HepG2 (cell line): ENCODE measurements around the gene UGT1A7. TPM values are rescaled to one million over a fixed set of nuclear protein-coding genes. Genes with fewer than 3 reads are reported as not detected.

ENCODE experiments used
- ARNT2 ChIP-seq: sonication (generic); formaldehyde crosslinking; IDR thresholded peaks from 2 replicates; pipeline ENCODE4 v1.8.0; 2022; ENCODE audit warnings: mild to moderate bottlenecking, low read depth, missing genetic modification reagents, moderate library complexity
- ATF7-NPFF ChIP-seq: sonication (generic); formaldehyde crosslinking; IDR thresholded peaks from 2 replicates; pipeline ENCODE4 v1.8.1; 2023; ENCODE audit warnings: mild to moderate bottlenecking, low read depth, missing genetic modification reagents, moderate library complexity
- CBFB ChIP-seq: sonication (generic); formaldehyde crosslinking; IDR thresholded peaks from 2 replicates; pipeline ENCODE4 v1.4.0; 2020; ENCODE audit warnings: missing genetic modification reagents
- CBX5 ChIP-seq: sonication (generic); formaldehyde crosslinking; IDR thresholded peaks from 2 replicates; pipeline ENCODE4 v1.4.0; 2020; ENCODE audit warnings: missing genetic modification reagents, borderline replicate concordance
- CREM ChIP-seq, 2 experiments: sonication (generic) in 1 of 2; formaldehyde crosslinking in 1 of 2; IDR thresholded peaks; 2 replicates each; pipeline versions ENCODE4 v1.4.0 to v1.6.1; 2016 to 2020; ENCODE audit warnings: antibody characterized with exemption in 1 of 2, mild to moderate bottlenecking in 1 of 2, missing genetic modification reagents in 1 of 2
- FLYWCH1 ChIP-seq: sonication (generic); formaldehyde crosslinking; IDR thresholded peaks from 2 replicates; pipeline ENCODE4 v1.8.1; 2023; ENCODE audit warnings: mild to moderate bottlenecking, missing genetic modification reagents
- GFI1 ChIP-seq: sonication (generic); formaldehyde crosslinking; IDR thresholded peaks from 2 replicates; pipeline ENCODE4 v1.5.0; 2020; ENCODE audit warnings: missing genetic modification reagents, mild to moderate bottlenecking, borderline replicate concordance
- HMGA1 ChIP-seq: sonication (generic); formaldehyde crosslinking; conservative IDR thresholded peaks from 2 replicates; pipeline ENCODE4 v1.4.0; 2020; ENCODE audit warnings: missing genetic modification reagents
- HNF4G ChIP-seq, 2 experiments: sonication (generic) in 1 of 2; formaldehyde crosslinking in 1 of 2; IDR thresholded peaks; 2 replicates each; pipeline versions ENCODE4 v1.4.0 to v1.6.1; 2011 to 2020; ENCODE audit warnings: borderline replicate concordance in 2 of 2, low read depth in 2 of 2, mild to moderate bottlenecking in 2 of 2, low read length in 1 of 2, missing genetic modification reagents in 1 of 2, moderate library complexity in 1 of 2
- HOXA5 ChIP-seq: sonication (generic); formaldehyde crosslinking; IDR thresholded peaks from 2 replicates; pipeline ENCODE4 v1.4.0; 2020; ENCODE audit warnings: missing genetic modification reagents
- KDM4B ChIP-seq: sonication (generic); formaldehyde crosslinking; IDR thresholded peaks from 2 replicates; pipeline ENCODE4 v1.4.0; 2020; ENCODE audit warnings: missing genetic modification reagents
- KDM6A ChIP-seq: IDR thresholded peaks from 2 replicates; pipeline ENCODE4 v1.6.1; 2016; ENCODE audit warnings: low read depth
- KLF12 ChIP-seq: sonication (generic); formaldehyde crosslinking; IDR thresholded peaks from 2 replicates; pipeline ENCODE4 v1.4.0; 2020; ENCODE audit warnings: missing genetic modification reagents, borderline replicate concordance
- NFKBIZ ChIP-seq: IDR thresholded peaks from 2 replicates; pipeline ENCODE4 v1.6.1; 2018; ENCODE audit warnings: missing genetic modification reagents, missing compliant biosample characterization
- NR3C1 ChIP-seq: sonication (generic); formaldehyde crosslinking; IDR thresholded peaks from 2 replicates; pipeline ENCODE4 v1.4.0; 2020; ENCODE audit warnings: missing genetic modification reagents
- SATB2 ChIP-seq: sonication (generic); formaldehyde crosslinking; IDR thresholded peaks from 2 replicates; pipeline ENCODE4 v1.5.0; 2020; ENCODE audit warnings: missing genetic modification reagents
- TEAD3 ChIP-seq: optimal IDR thresholded peaks from 2 replicates; pipeline ENCODE3; 2016; ENCODE audit warnings: borderline replicate concordance
- ZNF124 ChIP-seq: sonication (generic); formaldehyde crosslinking; IDR thresholded peaks from 2 replicates; pipeline ENCODE4 v1.4.0; 2020; ENCODE audit warnings: missing genetic modification reagents
- ZNF232 ChIP-seq: sonication (generic); formaldehyde crosslinking; IDR thresholded peaks from 2 replicates; pipeline ENCODE4 v1.4.0; 2020; ENCODE audit warnings: missing genetic modification reagents, borderline replicate concordance
- ZNF296 ChIP-seq: sonication (generic); formaldehyde crosslinking; conservative IDR thresholded peaks from 2 replicates; pipeline ENCODE4 v1.5.0; 2020; ENCODE audit warnings: mild to moderate bottlenecking, missing genetic modification reagents
- ZNF563 ChIP-seq: sonication (generic); formaldehyde crosslinking; IDR thresholded peaks from 2 replicates; pipeline ENCODE4 v1.8.0; 2022; ENCODE audit warnings: mild to moderate bottlenecking, moderate library complexity, missing genetic modification reagents
- ZNF564 ChIP-seq: sonication (generic); formaldehyde crosslinking; IDR thresholded peaks from 2 replicates; pipeline ENCODE4 v1.8.1; 2023; ENCODE audit warnings: mild to moderate bottlenecking, missing genetic modification reagents
- ZNF720 ChIP-seq: sonication (generic); formaldehyde crosslinking; IDR thresholded peaks from 2 replicates; pipeline ENCODE4 v1.4.0; 2020; ENCODE audit warnings: missing genetic modification reagents
- polyA plus RNA-seq, 8 experiments: library from polyadenylated mRNA; depleted of rRNA in 3 of 8; stranded (reverse) in 7 of 8; unstranded in 1 of 8; fragments of >200 nt; fragmentation: Illumina TruSeq in 4 of 8; extraction: Trizol in 4 of 8; gene quantifications; 2 replicates each; pipeline versions ENCODE4 v1.2.1 to v1.2.3, GENCODE V29; 2011 to 2016; ENCODE audit warnings: low read depth in 4 of 8, missing spikeins in 1 of 8, mixed read lengths in 1 of 8; ENCODE audit not compliant: insufficient read depth in 1 of 8
- total RNA-seq, 5 experiments: library from RNA; depleted of rRNA; stranded (reverse); fragments of >200 nt; fragmentation: Illumina TruSeq; extraction: Trizol; gene quantifications; 2 replicates each; pipeline ENCODE4 v1.2.3, GENCODE V29; 2016; ENCODE audit warnings: low read depth in 1 of 5
- TF ChIP-seq, protein P1 (sequence below): sonication (generic); formaldehyde crosslinking; IDR thresholded peaks from 2 replicates; pipeline ENCODE4 v1.4.0; 2020; ENCODE audit warnings: missing genetic modification reagents, borderline replicate concordance
- TF ChIP-seq, protein P2 (sequence below): sonication (generic); formaldehyde crosslinking; IDR thresholded peaks from 2 replicates; pipeline ENCODE4 v1.5.0; 2020; ENCODE audit warnings: missing genetic modification reagents

Gene UGT1A7
- total and polyA plus RNA-seq, 2 of the 13 experiments (the other 11 are each of a cell fraction or from before 2014, with no cell fraction given): not detected

DNA sequence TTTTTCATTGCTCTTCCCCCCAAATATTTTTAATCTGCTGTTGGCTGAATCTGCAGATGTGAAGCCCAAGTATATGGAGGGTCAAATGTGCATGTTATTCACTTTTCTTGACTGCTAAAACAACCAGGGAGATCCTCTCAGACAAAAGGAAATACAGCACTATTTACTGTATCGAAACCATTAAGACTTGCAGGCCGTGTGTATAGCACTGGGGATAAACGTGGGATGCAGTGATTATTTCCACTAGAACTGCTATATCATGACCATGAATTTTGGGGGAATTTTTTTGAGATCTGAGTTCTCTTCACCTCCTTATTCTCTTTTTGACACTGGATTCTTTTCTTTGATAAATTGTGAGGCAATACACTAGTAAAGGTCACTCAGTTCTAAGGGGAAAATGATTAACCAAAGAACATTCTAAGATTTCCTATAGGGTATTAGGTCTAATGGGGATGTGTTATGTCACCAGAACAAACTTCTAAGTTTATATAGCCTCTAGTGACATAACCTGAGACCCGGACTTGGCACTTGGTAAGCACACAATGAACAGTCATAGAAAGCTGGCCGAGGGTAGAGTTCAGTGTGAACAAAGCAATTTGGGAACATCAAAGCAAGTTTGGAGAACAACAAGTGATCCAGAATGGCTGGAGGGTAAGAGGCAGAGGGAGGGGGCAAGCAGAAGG lies 63.5 kb downstream of the UGT1A7 start (continued):
- TF ChIP-seq, protein P1, sequence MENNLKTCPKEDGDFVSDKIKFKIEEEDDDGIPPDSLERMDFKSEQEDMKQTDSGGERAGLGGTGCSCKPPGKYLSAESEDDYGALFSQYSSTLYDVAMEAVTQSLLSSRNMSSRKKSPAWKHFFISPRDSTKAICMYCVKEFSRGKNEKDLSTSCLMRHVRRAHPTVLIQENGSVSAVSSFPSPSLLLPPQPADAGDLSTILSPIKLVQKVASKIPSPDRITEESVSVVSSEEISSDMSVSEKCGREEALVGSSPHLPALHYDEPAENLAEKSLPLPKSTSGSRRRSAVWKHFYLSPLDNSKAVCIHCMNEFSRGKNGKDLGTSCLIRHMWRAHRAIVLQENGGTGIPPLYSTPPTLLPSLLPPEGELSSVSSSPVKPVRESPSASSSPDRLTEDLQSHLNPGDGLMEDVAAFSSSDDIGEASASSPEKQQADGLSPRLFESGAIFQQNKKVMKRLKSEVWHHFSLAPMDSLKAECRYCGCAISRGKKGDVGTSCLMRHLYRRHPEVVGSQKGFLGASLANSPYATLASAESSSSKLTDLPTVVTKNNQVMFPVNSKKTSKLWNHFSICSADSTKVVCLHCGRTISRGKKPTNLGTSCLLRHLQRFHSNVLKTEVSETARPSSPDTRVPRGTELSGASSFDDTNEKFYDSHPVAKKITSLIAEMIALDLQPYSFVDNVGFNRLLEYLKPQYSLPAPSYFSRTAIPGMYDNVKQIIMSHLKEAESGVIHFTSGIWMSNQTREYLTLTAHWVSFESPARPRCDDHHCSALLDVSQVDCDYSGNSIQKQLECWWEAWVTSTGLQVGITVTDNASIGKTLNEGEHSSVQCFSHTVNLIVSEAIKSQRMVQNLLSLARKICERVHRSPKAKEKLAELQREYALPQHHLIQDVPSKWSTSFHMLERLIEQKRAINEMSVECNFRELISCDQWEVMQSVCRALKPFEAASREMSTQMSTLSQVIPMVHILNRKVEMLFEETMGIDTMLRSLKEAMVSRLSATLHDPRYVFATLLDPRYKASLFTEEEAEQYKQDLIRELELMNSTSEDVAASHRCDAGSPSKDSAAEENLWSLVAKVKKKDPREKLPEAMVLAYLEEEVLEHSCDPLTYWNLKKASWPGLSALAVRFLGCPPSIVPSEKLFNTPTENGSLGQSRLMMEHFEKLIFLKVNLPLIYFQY (CRISPR knock-in tag): peak; percentile 83; the same call in 1 of the 2 replicates
- TF ChIP-seq ARNT2 (CRISPR knock-in tag) (peak; percentile 74; the same call in 1 of the 2 replicates), NFKBIZ (peak; percentile 91), KLF12 (CRISPR knock-in tag) (no peak), GFI1 (CRISPR knock-in tag) (peak; percentile 95), CREM (IDR thresholded peaks at IDR 0.05) (peak; percentile 98), CREM (CRISPR knock-in tag; IDR thresholded peaks at IDR 0.05) (no peak), HOXA5 (CRISPR knock-in tag) (peak; percentile 93), SATB2 (CRISPR knock-in tag) (peak; percentile 83; the same call in 1 of the 2 replicates), KDM6A (peak; percentile 93), ZNF296 (CRISPR knock-in tag) (no peak), CBFB (CRISPR knock-in tag) (0 out of 2 replicates have a peak, but pooled peaks have one; percentile 80), ZNF720 (CRISPR knock-in tag) (no peak), ZNF232 (peak; percentile 85; the same call in 1 of the 2 replicates), KDM4B (CRISPR knock-in tag) (no peak), ZNF563 (no peak), ZNF124 (CRISPR knock-in tag) (no peak), TEAD3 (CRISPR knock-in tag) (peak; percentile 81), FLYWCH1 (no peak), ZNF564 (CRISPR knock-in tag) (peak; percentile 47; the same call in 1 of the 2 replicates), ATF7-NPFF (peak; percentile 68; the same call in 1 of the 2 replicates), HMGA1 (CRISPR knock-in tag) (no peak), NR3C1 (CRISPR knock-in tag) (no peak), CBX5 (CRISPR knock-in tag) (0 out of 2 replicates have a peak, but pooled peaks have one; percentile 56), HNF4G (IDR thresholded peaks at IDR 0.05; ENCODE audit: borderline replicate concordance, low read depth, low read length) (peak; percentile 98), HNF4G (CRISPR knock-in tag; IDR thresholded peaks at IDR 0.05; ENCODE audit: borderline replicate concordance, low read depth) (peak; percentile 92; the same call in 1 of the 2 replicates)
- TF ChIP-seq, protein P2, sequence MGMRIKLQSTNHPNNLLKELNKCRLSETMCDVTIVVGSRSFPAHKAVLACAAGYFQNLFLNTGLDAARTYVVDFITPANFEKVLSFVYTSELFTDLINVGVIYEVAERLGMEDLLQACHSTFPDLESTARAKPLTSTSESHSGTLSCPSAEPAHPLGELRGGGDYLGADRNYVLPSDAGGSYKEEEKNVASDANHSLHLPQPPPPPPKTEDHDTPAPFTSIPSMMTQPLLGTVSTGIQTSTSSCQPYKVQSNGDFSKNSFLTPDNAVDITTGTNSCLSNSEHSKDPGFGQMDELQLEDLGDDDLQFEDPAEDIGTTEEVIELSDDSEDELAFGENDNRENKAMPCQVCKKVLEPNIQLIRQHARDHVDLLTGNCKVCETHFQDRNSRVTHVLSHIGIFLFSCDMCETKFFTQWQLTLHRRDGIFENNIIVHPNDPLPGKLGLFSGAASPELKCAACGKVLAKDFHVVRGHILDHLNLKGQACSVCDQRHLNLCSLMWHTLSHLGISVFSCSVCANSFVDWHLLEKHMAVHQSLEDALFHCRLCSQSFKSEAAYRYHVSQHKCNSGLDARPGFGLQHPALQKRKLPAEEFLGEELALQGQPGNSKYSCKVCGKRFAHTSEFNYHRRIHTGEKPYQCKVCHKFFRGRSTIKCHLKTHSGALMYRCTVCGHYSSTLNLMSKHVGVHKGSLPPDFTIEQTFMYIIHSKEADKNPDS (CRISPR knock-in tag): peak; percentile 41; the same call in 1 of the 2 replicates
